Measurements from ENCODE around the gene METRNL.

METRNL gene

GRCh38 chr17:83081684-83082201, 2.3 kb downstream of the METRNL start:
- peak; percentile 67 for DNase-seq

- DNase-seq: no peak
Measured at GRCh38 chr17:83082424-83082823, 3.0 kb downstream of the METRNL start.

GRCh38 chr17:83082909-83083367, 3.5 kb downstream of the METRNL start:
- no peak for DNase-seq

- peak; percentile 89 for DNase-seq
Measured at GRCh38 chr17:83083368-83084201, 4.2 kb downstream of the METRNL start.

- DNase-seq: no peak
Measured at GRCh38 chr17:83084214-83084613, 4.8 kb downstream of the METRNL start.

- no peak for DNase-seq
Measured at GRCh38 chr17:83084621-83085056, 5.2 kb downstream of the METRNL start.

GRCh38 chr17:83085103-83085502, 5.7 kb downstream of the METRNL start:
- no peak for DNase-seq

- no peak for DNase-seq
Measured at GRCh38 chr17:83085526-83086198, 6.3 kb downstream of the METRNL start.

GRCh38 chr17:83086199-83086880, 6.9 kb downstream of the METRNL start:
- DNase-seq: no peak

- no peak for DNase-seq
Measured at GRCh38 chr17:83086907-83087787, 7.7 kb downstream of the METRNL start.

GRCh38 chr17:83087788-83088360, 8.5 kb downstream of the METRNL start:
- no peak for DNase-seq

- no peak for DNase-seq
Measured at GRCh38 chr17:83088451-83088850, 9.0 kb downstream of the METRNL start.

- no peak for DNase-seq
Measured at GRCh38 chr17:83088909-83089308, 9.5 kb downstream of the METRNL start.

GRCh38 chr17:83089328-83090132, 10.1 kb downstream of the METRNL start:
- no peak for DNase-seq

GRCh38 chr17:83090444-83091256, 11.2 kb downstream of the METRNL start:
- no peak for DNase-seq

- DNase-seq: no peak
Measured at GRCh38 chr17:83091257-83092141, 12.1 kb downstream of the METRNL start.

- no peak for DNase-seq
Measured at GRCh38 chr17:83092186-83092585, 12.8 kb downstream of the METRNL start.

- no peak for DNase-seq
Measured at GRCh38 chr17:83092931-83093330, 13.5 kb downstream of the METRNL start.

GRCh38 chr17:83093506-83093905, 14.1 kb downstream of the METRNL start:
- no peak for DNase-seq

Measured in femur (tissue), 1 donor.